ENCODE results near the gene MED25. TPM values are rescaled to one million over a fixed set of nuclear protein-coding genes. Genes with fewer than 3 reads are reported as not detected.

Gene MED25
- total and polyA plus RNA-seq, 2 of the 4 experiments (the other 2 are of a cell fraction): 4.7 to 38.5 TPM

DNA sequence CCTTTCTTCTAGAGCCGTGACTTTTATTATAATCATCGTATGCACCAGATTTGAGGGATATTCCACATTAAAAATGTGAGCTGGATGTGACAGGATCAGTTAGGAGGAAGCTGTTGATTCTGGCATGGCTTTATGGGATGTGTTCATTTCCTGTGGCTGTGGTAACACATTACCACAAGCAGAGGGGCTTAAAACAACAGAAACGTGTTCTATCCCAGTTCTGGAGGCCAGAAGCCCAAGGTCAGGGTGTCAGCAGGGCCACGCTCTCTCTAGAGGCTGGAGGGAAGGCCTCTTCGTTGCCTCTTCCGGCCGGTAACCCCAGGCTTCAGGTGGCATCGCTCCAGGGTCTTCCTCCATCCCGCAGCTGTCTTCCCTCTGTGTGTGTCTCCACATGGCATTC is 14.5 kb downstream of the MED25 start:
- no peak overlapping the region for H2AK5ac ChIP-seq (ENCODE audit: low read depth, low read length)
- H3K14ac ChIP-seq (replicated peaks; ENCODE audit: low read depth, low read length): no peak overlapping the region
- H3K36me3 ChIP-seq (ENCODE audit: control insufficient read depth, insufficient read depth, low read length): peaks cover 71% of the 10 kb centered on the region
- H3K23ac ChIP-seq (ENCODE audit: low read depth, low read length): no peak overlapping the region
- dilution Hi-C loops (cut with HindIII; ENCODE audit: low sequenced_read_pairs, unreplicated experiment) (no loop called here), intact Hi-C loops (cut with micrococcal nuclease) (no loop called here), in situ Hi-C loops (cut with MboI; ENCODE audit: low sequenced_read_pairs) (no loop called here)
- peaks cover 0 to 19% of the 10 kb centered on the region in 2 experiments; a peak in 2 of 4 replicates for H3K79me1 ChIP-seq (ENCODE audit: low read depth in 1 of 2, low read length in 2 of 2)
- H3K56ac ChIP-seq (ENCODE audit: extremely low read depth, insufficient read depth, low read length): no peak overlapping the region
- H3K4me1 ChIP-seq (ENCODE audit: control insufficient read depth, insufficient read depth, low read length): no peaks in the 10 kb centered on the region
- WGBS, 2 experiments (ENCODE audit: extremely low coverage in 2 of 2, insufficient read length in 1 of 2): 91% methylated on average over 4 of the region's 9 CpGs; no CpG with 5 or more reads in 1 of the 2 experiments
- no peak overlapping the region for H3K18ac ChIP-seq (ENCODE audit: low read depth, low read length)
- H2BK120ac ChIP-seq (ENCODE audit: low read depth, low read length): no peak overlapping the region
- H4K91ac ChIP-seq (ENCODE audit: insufficient read depth, low read depth, low read length): no peak overlapping the region
- H3K27me3 ChIP-seq (ENCODE audit: control insufficient read depth, insufficient read depth, low read length): no peaks in the 10 kb centered on the region
- no peak overlapping the region for H2AK9ac ChIP-seq (replicated peaks; ENCODE audit: low read depth, low read length, poor library complexity)
- DNase-seq: no peak
- H2BK20ac ChIP-seq (ENCODE audit: low read depth, low read length): no peak overlapping the region
- H3K4me3 ChIP-seq (ENCODE audit: insufficient read depth, low read depth, low read length): no peak overlapping the region
- ChIA-PET CTCF (no interaction called here), POLR2A (ENCODE audit: unreplicated experiment) (no interaction called here)
- peaks cover 8% of the 10 kb centered on the region for H4K20me1 ChIP-seq (ENCODE audit: insufficient read depth, low read length)
- H3K4me2 ChIP-seq (ENCODE audit: low read depth, low read length): no peak overlapping the region
- H3K9ac ChIP-seq (ENCODE audit: low read depth, low read length): no peak overlapping the region
- H2BK15ac ChIP-seq (ENCODE audit: low read depth, low read length): no peak overlapping the region
- peaks cover 6% of the 10 kb centered on the region; the same call in 1 of the 2 replicates for H3K9me1 ChIP-seq (ENCODE audit: insufficient read depth, low read length)
- H3K9me3 ChIP-seq (ENCODE audit: control insufficient read depth, insufficient read depth, low read length): no peaks in the 10 kb centered on the region
- no peak overlapping the region for H3K27ac ChIP-seq (ENCODE audit: insufficient read depth, low read length)
- H4K5ac ChIP-seq (ENCODE audit: low read depth, low read length): no peak overlapping the region
- no TSS peak for BruUV-seq (replicated peaks)
- no peak overlapping the region for H3K4ac ChIP-seq (ENCODE audit: low read depth, low read length)
- H2AFZ ChIP-seq (replicated peaks; ENCODE audit: low read length, poor library complexity): no peak overlapping the region
- H4K8ac ChIP-seq (ENCODE audit: low read depth in 2 of 2, low read length in 2 of 2): no peak overlapping the region
- no peak for TF ChIP-seq NFE2L2 (IDR thresholded peaks at IDR 0.05; ENCODE audit: low read depth, low read length)
- no peak for TF ChIP-seq RCOR1 (IDR thresholded peaks at IDR 0.05; ENCODE audit: insufficient replicate concordance, low read length)
- TF ChIP-seq, protein P1, sequence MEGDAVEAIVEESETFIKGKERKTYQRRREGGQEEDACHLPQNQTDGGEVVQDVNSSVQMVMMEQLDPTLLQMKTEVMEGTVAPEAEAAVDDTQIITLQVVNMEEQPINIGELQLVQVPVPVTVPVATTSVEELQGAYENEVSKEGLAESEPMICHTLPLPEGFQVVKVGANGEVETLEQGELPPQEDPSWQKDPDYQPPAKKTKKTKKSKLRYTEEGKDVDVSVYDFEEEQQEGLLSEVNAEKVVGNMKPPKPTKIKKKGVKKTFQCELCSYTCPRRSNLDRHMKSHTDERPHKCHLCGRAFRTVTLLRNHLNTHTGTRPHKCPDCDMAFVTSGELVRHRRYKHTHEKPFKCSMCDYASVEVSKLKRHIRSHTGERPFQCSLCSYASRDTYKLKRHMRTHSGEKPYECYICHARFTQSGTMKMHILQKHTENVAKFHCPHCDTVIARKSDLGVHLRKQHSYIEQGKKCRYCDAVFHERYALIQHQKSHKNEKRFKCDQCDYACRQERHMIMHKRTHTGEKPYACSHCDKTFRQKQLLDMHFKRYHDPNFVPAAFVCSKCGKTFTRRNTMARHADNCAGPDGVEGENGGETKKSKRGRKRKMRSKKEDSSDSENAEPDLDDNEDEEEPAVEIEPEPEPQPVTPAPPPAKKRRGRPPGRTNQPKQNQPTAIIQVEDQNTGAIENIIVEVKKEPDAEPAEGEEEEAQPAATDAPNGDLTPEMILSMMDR (conservative IDR thresholded peaks at IDR 0.05; ENCODE audit: low read depth, low read length): no peak
- no peak for TF ChIP-seq BHLHE40 (IDR thresholded peaks at IDR 0.05; ENCODE audit: low read depth, low read length)
- TF ChIP-seq RFX5 (IDR thresholded peaks at IDR 0.05; ENCODE audit: low read depth, low read length): no peak
- TF ChIP-seq CHD1 (IDR thresholded peaks at IDR 0.05; ENCODE audit: low read depth, low read length): no peak
- no peak overlapping the region for H2BK5ac ChIP-seq (ENCODE audit: low read depth, low read length, poor library complexity, severe bottlenecking)
- no peak for ATAC-seq (ENCODE audit: low read depth)

Data from IMR-90 (cell line).